B cell (primary cell): ENCODE data around the gene FAM177B. TPM values are rescaled to one million over a fixed set of nuclear protein-coding genes. Genes with fewer than 3 reads are reported as not detected.

ENCODE experiments used
- ATAC-seq: fragments of 200-7000 bp; cut with Tn5 transposase; one replicate; pipeline ENCODE4 v1.10.0; 2021; ENCODE audit warnings: low read depth, mild to moderate bottlenecking, moderate number of reproducible peaks, moderate library complexity
- CTCF ChIA-PET: fragments of 350-600 bp; sonication (Branson Sonifier 250); formaldehyde crosslinking; loops from one replicate; lab custom pipeline; 2021; ENCODE audit warnings: antibody characterized with exemption, inconsistent platforms; lab: Charles Lee
- POLR2A ChIA-PET: fragments of 350-600 bp; sonication (Branson Sonifier 250); formaldehyde crosslinking; loops from one replicate; lab custom pipeline; 2021; ENCODE audit warnings: antibody characterized with exemption; lab: Charles Lee
- DNase-seq: peaks from one replicate; pipeline ENCODE4 v3.0.0; 2013
- H2AFZ ChIP-seq: 2 replicates; pipeline ENCODE4 v1.6.1; 2012; ENCODE audit warnings: mild to moderate bottlenecking, low read depth, low read length; ENCODE audit not compliant: insufficient read depth, poor library complexity, severe bottlenecking
- H3K27ac ChIP-seq, 2 donors: 1 replicate in 1 of 2; 2 replicates in 1 of 2; pipeline ENCODE4 v1.5.1; 2012 to 2013; ENCODE audit warnings: low read length in 2 of 2, mild to moderate bottlenecking in 2 of 2, moderate library complexity in 1 of 2
- H3K27me3 ChIP-seq, 4 experiments: fragments of 200-600 bp in 1 of 4; sonication (generic) in 1 of 4; replicated peaks in 1 of 4; 1 replicate in 2 of 4; 2 replicates in 2 of 4; pipeline versions ENCODE4 v1.6.1 to v1.7.0; 2013 to 2016; ENCODE audit warnings: low read length in 3 of 4, mild to moderate bottlenecking in 2 of 4, mixed read lengths in 1 of 4, moderate library complexity in 1 of 4; ENCODE audit not compliant: insufficient read depth in 4 of 4, control insufficient read depth in 3 of 4; ENCODE audit errors: control extremely low read depth in 1 of 4
- H3K36me3 ChIP-seq, 2 experiments: replicated peaks in 1 of 2; 1 replicate in 1 of 2; 2 replicates in 1 of 2; pipeline versions ENCODE4 v1.6.1 to v1.7.1; 2013; ENCODE audit warnings: low read length in 1 of 2; ENCODE audit not compliant: insufficient read depth in 2 of 2, control insufficient read depth in 1 of 2; ENCODE audit errors: control extremely low read depth in 1 of 2, extremely low read depth in 1 of 2
- H3K4me1 ChIP-seq, 2 donors: fragments of 200-600 bp in 1 of 2; sonication (generic) in 1 of 2; 1 replicate in 1 of 2; 2 replicates in 1 of 2; pipeline versions ENCODE4 v1.5.1 to v1.6.1; 2013 to 2017; ENCODE audit warnings: low read length in 2 of 2; ENCODE audit not compliant: control insufficient read depth in 2 of 2, insufficient read depth in 2 of 2
- H3K4me2 ChIP-seq: replicated peaks from 2 replicates; pipeline ENCODE3; 2012; ENCODE audit warnings: mild to moderate bottlenecking, low read depth, low read length; ENCODE audit not compliant: poor library complexity, severe bottlenecking
- H3K4me3 ChIP-seq, 5 experiments: fragments of 200-600 bp in 1 of 5; sonication (generic) in 1 of 5; 1 replicate in 3 of 5; 2 replicates in 2 of 5; pipeline versions ENCODE4 v1.5.1 to v1.7.0; 2011 to 2016; ENCODE audit warnings: low read length in 4 of 5, mild to moderate bottlenecking in 4 of 5, low read depth in 2 of 5, control low read depth in 1 of 5, moderate library complexity in 1 of 5; ENCODE audit not compliant: insufficient read depth in 1 of 5; ENCODE audit errors: control extremely low read depth in 1 of 5, extremely low read depth in 1 of 5
- H3K79me2 ChIP-seq: fragments of 200-600 bp; sonication (generic); one replicate; pipeline ENCODE4 v1.6.0; 2016; ENCODE audit warnings: low read length; ENCODE audit not compliant: control insufficient read depth, insufficient read depth
- H3K9ac ChIP-seq: fragments of 200-600 bp; sonication (generic); 2 replicates; pipeline ENCODE4 v1.6.1; 2017; ENCODE audit warnings: mild to moderate bottlenecking, low read length, moderate library complexity
- H3K9me3 ChIP-seq, 3 donors: one replicate each; pipeline versions ENCODE4 v1.6.1 to v1.7.1; 2013; ENCODE audit warnings: low read length in 2 of 3; ENCODE audit not compliant: control insufficient read depth in 2 of 3, insufficient read depth in 1 of 3; ENCODE audit errors: control extremely low read depth in 1 of 3
- H4K20me1 ChIP-seq: 2 replicates; pipeline ENCODE4 v1.6.0; 2012; ENCODE audit warnings: mild to moderate bottlenecking, low read length; ENCODE audit not compliant: insufficient read depth, control insufficient read depth, poor library complexity, severe bottlenecking
- H3K27ac Mint-ChIP-seq: one replicate; pipeline ENCODE4 v1.8.0; 2021; ENCODE audit warnings: mixed read lengths
- H3K27me3 Mint-ChIP-seq: one replicate; pipeline ENCODE4 v1.8.0; 2021; ENCODE audit warnings: mixed read lengths
- H3K4me1 Mint-ChIP-seq: one replicate; pipeline ENCODE4 v1.8.0; 2021; ENCODE audit warnings: mixed read lengths
- H3K4me3 Mint-ChIP-seq: one replicate; pipeline ENCODE4 v1.8.0; 2021; ENCODE audit warnings: mixed read lengths
- H3K9me3 Mint-ChIP-seq: one replicate; pipeline ENCODE4 v1.8.0; 2022; ENCODE audit warnings: mixed read lengths; ENCODE audit not compliant: insufficient read depth
- EZH2 ChIP-seq: IDR thresholded peaks from 2 replicates; pipeline ENCODE4 v1.6.1; 2012; ENCODE audit warnings: borderline replicate concordance, low read depth, mild to moderate bottlenecking, moderate library complexity, low read length; ENCODE audit not compliant: insufficient read depth, poor library complexity, severe bottlenecking
- WGBS: methylation state at CpG from one replicate; pipeline ENCODE4 v1.1.5; 2013; ENCODE audit warnings: missing lambda C conversion rate; ENCODE audit not compliant: insufficient coverage; 5-methylcytosine and 5-hydroxymethylcytosine counted together
- intact Hi-C: fragments of 100-400 bp; cut with micrococcal nuclease; formaldehyde crosslinking; loops from one replicate; pipeline ENCODE4 v1.10.0; 2022
- polyA plus RNA-seq: library from polyadenylated mRNA; depleted of rRNA; stranded (reverse); fragments of >200 nt; gene quantifications from 2 replicates; pipeline ENCODE4 v1.2.3, GENCODE V29; 2012
- total RNA-seq, 2 donors: library from RNA; stranded (reverse); fragments of 120-200 nt in 1 of 2; gene quantifications; 1 replicate in 1 of 2; 2 replicates in 1 of 2; pipeline versions ENCODE4 v1.2.3 to v1.2.4, GENCODE V29; 2013 to 2022
- TF ChIP-seq, protein P1 (sequence below): fragments of 200-600 bp; IDR thresholded peaks from one replicate; pipeline ENCODE4 v1.8.0; 2022; ENCODE audit warnings: antibody characterized with exemption, mild to moderate bottlenecking

The FAM177B gene
- total and polyA plus RNA-seq, 2 donors (not counting 1 experiment from before 2014, with no cell fraction given) = 12.8 to 19.9 TPM

DNA sequence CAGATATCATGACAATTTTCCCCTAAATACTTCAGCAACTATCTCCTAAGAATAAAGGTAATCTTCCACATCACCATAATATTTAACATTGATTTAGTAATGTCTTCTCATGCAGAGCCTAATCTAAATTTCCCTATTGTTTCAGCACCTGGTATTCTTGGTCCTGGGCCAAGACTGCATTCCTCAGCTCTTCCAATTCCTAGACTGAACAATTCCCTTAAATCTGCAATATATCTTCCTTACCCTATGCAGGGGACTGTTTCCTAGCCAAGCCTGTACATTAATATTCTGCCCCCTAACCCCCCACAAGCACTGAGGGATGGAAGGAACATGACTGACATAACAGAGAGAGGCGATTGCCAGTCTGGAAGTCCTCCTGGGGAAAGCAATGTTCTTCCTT is 49.1 kb downstream of the FAM177B start:
- CTCF ChIA-PET = interaction anchor here (1.3 kb wide), 1 partner anchor 45 kb away, joined by 3 read pairs; no protein-coding TSS in a partner anchor

DNA sequence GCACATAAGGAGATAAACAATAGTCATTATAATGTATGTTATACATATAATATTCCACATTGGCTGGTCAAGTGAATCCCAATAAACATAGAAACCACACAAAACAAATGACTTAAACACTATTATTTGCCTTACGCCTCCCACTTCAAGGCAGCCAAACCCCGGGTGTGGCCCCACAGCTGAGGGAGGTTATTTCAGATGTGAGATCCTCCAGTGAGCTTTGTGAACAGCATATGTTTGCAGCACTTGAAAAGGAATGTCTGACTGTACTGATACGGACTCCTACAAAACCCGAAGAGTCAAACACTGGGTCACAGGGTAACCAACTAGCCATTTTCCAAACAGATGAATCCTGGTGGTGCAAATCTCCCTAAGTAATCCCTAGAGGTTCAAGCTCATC is 50.7 kb downstream of the FAM177B start:
- intact Hi-C loops = loop anchor here (5.0 kb wide), 1 partner anchor 35 kb away; no protein-coding TSS in a partner anchor
- H3K27ac Mint-ChIP-seq = peak overlapping the region; percentile 50
- ATAC-seq (no peak), DNase-seq (no peak)
- no peak overlapping the region for H2AFZ ChIP-seq
- H3K9me3 Mint-ChIP-seq = peaks cover 10% of the 10 kb centered on the region
- peak overlapping the region; percentile 29 for H3K4me3 Mint-ChIP-seq
- H3K9ac ChIP-seq = no peak overlapping the region
- peaks cover 0 to 19% (median 15%) of the 10 kb centered on the region in 3 donors for H3K9me3 ChIP-seq
- CTCF ChIA-PET = interaction anchor here (0.7 to 1.4 kb wide), 9 partner anchors 11 to 1026 kb away, joined by 3 to 7 read pairs (median 4); no protein-coding TSS in a partner anchor
- no peak overlapping the region for H3K27ac ChIP-seq
- POLR2A ChIA-PET = no interaction called here
- H3K4me1 ChIP-seq = peaks cover 20 to 25% of the 10 kb centered on the region in 2 donors
- no peaks in the 10 kb centered on the region for H3K27me3 Mint-ChIP-seq
- H3K79me2 ChIP-seq = no peaks in the 10 kb centered on the region
- WGBS = 100% methylated on average over 2 of the region's 4 CpGs
- H3K4me1 Mint-ChIP-seq = peaks cover 67% of the 10 kb centered on the region
- H3K4me2 ChIP-seq = no peak overlapping the region
- H3K36me3 ChIP-seq = no peaks in the 10 kb centered on the region
- H4K20me1 ChIP-seq = no peaks in the 10 kb centered on the region
- H3K27me3 ChIP-seq = no peaks in the 10 kb centered on the region
- no peak for TF ChIP-seq EZH2
- TF ChIP-seq, protein P1, sequence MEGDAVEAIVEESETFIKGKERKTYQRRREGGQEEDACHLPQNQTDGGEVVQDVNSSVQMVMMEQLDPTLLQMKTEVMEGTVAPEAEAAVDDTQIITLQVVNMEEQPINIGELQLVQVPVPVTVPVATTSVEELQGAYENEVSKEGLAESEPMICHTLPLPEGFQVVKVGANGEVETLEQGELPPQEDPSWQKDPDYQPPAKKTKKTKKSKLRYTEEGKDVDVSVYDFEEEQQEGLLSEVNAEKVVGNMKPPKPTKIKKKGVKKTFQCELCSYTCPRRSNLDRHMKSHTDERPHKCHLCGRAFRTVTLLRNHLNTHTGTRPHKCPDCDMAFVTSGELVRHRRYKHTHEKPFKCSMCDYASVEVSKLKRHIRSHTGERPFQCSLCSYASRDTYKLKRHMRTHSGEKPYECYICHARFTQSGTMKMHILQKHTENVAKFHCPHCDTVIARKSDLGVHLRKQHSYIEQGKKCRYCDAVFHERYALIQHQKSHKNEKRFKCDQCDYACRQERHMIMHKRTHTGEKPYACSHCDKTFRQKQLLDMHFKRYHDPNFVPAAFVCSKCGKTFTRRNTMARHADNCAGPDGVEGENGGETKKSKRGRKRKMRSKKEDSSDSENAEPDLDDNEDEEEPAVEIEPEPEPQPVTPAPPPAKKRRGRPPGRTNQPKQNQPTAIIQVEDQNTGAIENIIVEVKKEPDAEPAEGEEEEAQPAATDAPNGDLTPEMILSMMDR = no peak
- H3K4me3 ChIP-seq = no peak overlapping the region

More for the DNA sequence above, 49.1 kb downstream of the FAM177B start:
- Histone ChIP-seq H3K36me3 (no peaks in the 10 kb centered on the region), H3K27me3 (no peaks in the 10 kb centered on the region), H2AFZ (no peak overlapping the region), H3K27ac (no peak overlapping the region), H4K20me1 (no peaks in the 10 kb centered on the region), H3K4me1 (peaks cover 17 to 21% of the 10 kb centered on the region in 2 donors), H3K79me2 (no peaks in the 10 kb centered on the region), H3K9ac (no peak overlapping the region), H3K4me2 (no peak overlapping the region), H3K4me3 (no peak overlapping the region), H3K9me3 (peaks cover 0 to 18% (median 15%) of the 10 kb centered on the region in 3 donors)
- TF ChIP-seq, protein P1 = no peak
- no peak for TF ChIP-seq EZH2
- POLR2A ChIA-PET = interaction anchor here (0.6 kb wide), 1 partner anchor 12 kb away, joined by 3 read pairs; no protein-coding TSS in a partner anchor
- DNase-seq (no peak), ATAC-seq (no peak)
- Mint-ChIP-seq H3K27ac (no peak overlapping the region), H3K4me1 (peaks cover 60% of the 10 kb centered on the region), H3K9me3 (peaks cover 10% of the 10 kb centered on the region), H3K4me3 (no peak overlapping the region), H3K27me3 (no peaks in the 10 kb centered on the region)
- intact Hi-C loops = loop anchor here (5.0 kb wide), 1 partner anchor 34 kb away; no protein-coding TSS in a partner anchor
- no CpG with 5 or more reads among the region's 1 CpG for WGBS
